ENCODE data around the gene GRM1. TPM values are rescaled to one million over a fixed set of nuclear protein-coding genes. Genes with fewer than 3 reads are reported as not detected.

The GRM1 gene
- total RNA-seq, 2 experiments from 2014 or later, result not detected

DNA sequence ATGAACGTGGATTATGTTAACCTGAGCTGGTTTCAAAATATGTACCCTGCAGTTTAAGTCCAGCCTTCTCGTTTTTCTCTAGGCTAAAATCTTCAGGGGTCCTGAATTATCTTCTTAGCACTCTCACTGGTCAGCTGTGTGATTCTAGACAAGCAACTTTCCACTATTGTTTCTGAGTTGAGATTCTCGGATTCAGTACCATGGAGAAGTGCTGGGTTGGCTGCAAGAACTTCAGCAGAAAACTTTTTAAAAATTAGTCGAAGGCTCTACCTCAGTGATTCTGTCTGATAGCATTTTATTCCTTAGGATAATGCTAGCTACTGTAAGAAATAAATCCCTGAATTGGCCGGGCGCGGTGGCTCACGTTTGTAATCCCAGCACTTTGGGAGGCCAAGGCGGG lies 173.7 kb downstream of the GRM1 start:
- Histone ChIP-seq H3K27me3 (ENCODE audit: control insufficient read depth in 1 of 2, insufficient read depth in 2 of 2, low read length in 2 of 2) (no peaks in the 10 kb centered on the region), H3K4me3 (ENCODE audit: low read length) (no peak overlapping the region), H3K36me3 (ENCODE audit: insufficient read depth, low read length) (no peaks in the 10 kb centered on the region), H3K27ac (ENCODE audit: low read depth in 1 of 2, low read length in 2 of 2) (no peak overlapping the region), H3K4me1 (ENCODE audit: insufficient read depth, low read length) (no peaks in the 10 kb centered on the region), H3K9me3 (ENCODE audit: control insufficient read depth in 1 of 2, insufficient read depth in 1 of 2, low read length in 2 of 2) (no peaks in the 10 kb centered on the region)
- POLR2A ChIA-PET, result no interaction called here
- TF ChIP-seq, protein P1, sequence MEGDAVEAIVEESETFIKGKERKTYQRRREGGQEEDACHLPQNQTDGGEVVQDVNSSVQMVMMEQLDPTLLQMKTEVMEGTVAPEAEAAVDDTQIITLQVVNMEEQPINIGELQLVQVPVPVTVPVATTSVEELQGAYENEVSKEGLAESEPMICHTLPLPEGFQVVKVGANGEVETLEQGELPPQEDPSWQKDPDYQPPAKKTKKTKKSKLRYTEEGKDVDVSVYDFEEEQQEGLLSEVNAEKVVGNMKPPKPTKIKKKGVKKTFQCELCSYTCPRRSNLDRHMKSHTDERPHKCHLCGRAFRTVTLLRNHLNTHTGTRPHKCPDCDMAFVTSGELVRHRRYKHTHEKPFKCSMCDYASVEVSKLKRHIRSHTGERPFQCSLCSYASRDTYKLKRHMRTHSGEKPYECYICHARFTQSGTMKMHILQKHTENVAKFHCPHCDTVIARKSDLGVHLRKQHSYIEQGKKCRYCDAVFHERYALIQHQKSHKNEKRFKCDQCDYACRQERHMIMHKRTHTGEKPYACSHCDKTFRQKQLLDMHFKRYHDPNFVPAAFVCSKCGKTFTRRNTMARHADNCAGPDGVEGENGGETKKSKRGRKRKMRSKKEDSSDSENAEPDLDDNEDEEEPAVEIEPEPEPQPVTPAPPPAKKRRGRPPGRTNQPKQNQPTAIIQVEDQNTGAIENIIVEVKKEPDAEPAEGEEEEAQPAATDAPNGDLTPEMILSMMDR (IDR thresholded peaks at IDR 0.05), result no peak
- Mint-ChIP-seq H3K27me3 (no peaks in the 10 kb centered on the region), H3K27ac (no peak overlapping the region), H3K4me3 (no peak overlapping the region), H3K4me1 (ENCODE audit: low read depth) (no peaks in the 10 kb centered on the region), H3K36me3 (ENCODE audit: low read depth) (no peaks in the 10 kb centered on the region), H3K9me3 (peaks cover 2% of the 10 kb centered on the region)
- CTCF ChIA-PET, result no interaction called here
- intact Hi-C loops (cut with DNase I, micrococcal nuclease), result no loop called here
- DNase-seq (no peak), ATAC-seq (ENCODE audit: poor library complexity) (no peak)

DNA sequence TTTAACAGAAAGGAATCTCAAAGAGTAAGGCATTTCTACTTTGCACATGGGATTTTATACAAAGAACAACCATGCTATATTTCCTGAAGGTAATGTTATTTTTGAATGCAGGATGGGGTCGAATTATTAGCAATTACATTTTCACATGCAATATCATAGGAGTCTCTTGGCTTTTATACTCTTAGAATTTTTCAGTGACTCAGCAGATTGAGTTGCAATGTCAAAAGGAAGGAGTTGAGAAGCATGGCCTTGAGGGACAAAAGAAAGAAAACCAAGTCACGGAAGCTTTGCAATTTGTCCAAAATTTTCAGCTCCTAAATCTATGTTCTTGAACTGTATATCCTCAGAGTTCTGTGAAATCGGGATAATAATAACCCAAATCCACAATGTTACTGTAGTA lies 181.1 kb downstream of the GRM1 start:
- no peak overlapping the region for H3K4me3 Mint-ChIP-seq
- Histone ChIP-seq H3K9me3 (ENCODE audit: control insufficient read depth in 1 of 2, insufficient read depth in 1 of 2, low read length in 2 of 2) (no peaks in the 10 kb centered on the region), H3K36me3 (ENCODE audit: insufficient read depth, low read length) (no peaks in the 10 kb centered on the region), H3K27me3 (ENCODE audit: control insufficient read depth in 1 of 2, insufficient read depth in 2 of 2, low read length in 2 of 2) (no peaks in the 10 kb centered on the region), H3K4me1 (ENCODE audit: insufficient read depth, low read length) (no peaks in the 10 kb centered on the region), H3K27ac (ENCODE audit: low read depth in 1 of 2, low read length in 2 of 2) (no peak overlapping the region), H3K4me3 (ENCODE audit: low read length) (no peak overlapping the region)
- H3K4me1 Mint-ChIP-seq (ENCODE audit: low read depth), result no peaks in the 10 kb centered on the region
- DNase-seq (no peak), ATAC-seq (ENCODE audit: poor library complexity) (no peak)
- H3K9me3 Mint-ChIP-seq, result peaks cover 2% of the 10 kb centered on the region
- intact Hi-C loops (cut with DNase I, micrococcal nuclease), result no loop called here
- H3K36me3 Mint-ChIP-seq (ENCODE audit: low read depth), result no peaks in the 10 kb centered on the region
- ChIA-PET POLR2A (no interaction called here), CTCF (no interaction called here)
- TF ChIP-seq, protein P1 (IDR thresholded peaks at IDR 0.05), result no peak
- H3K27me3 Mint-ChIP-seq, result no peaks in the 10 kb centered on the region
- H3K27ac Mint-ChIP-seq, result no peak overlapping the region

DNA sequence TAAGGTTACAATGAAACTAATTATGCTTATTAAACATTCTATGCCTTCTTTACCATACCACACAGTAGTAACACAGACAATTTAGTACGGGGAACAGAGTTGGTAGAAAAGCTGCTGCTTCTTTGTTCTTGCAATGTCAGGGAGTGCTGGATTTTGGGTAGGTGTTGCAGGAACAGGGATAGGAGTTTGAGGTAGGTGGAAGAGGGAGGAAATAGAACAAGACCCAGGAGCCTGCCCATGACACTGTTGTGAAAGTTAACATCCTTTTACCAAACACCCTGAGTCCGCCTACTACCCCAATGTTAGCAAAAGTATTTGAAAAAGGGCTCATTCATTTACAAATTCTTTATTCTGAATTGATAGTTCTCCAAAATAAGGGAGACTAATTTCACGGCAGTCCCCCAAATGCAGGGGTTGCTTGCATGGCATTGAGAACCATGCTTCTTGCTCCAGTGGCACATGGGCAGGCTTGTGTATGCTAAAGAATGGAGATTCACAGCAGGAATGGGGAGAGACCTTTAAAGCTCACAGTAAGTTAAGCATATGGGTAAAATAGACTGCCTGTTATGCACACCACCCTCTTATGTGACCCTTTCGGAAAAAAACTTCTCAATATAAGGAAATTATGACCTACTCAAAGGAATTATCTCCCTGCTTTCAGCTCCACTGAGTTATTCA lies 181.7 kb downstream of the GRM1 start:
- peaks cover 2% of the 10 kb centered on the region for H3K9me3 Mint-ChIP-seq

More for the DNA sequence above, 181.7 kb downstream of the GRM1 start:
- Mint-ChIP-seq H3K27me3 (no peaks in the 10 kb centered on the region), H3K27ac (no peak overlapping the region), H3K4me1 (ENCODE audit: low read depth) (no peaks in the 10 kb centered on the region), H3K4me3 (no peak overlapping the region), H3K36me3 (ENCODE audit: low read depth) (no peaks in the 10 kb centered on the region)
- H3K27ac ChIP-seq (ENCODE audit: low read depth in 1 of 2, low read length in 2 of 2), result no peak overlapping the region
- H3K36me3 ChIP-seq (ENCODE audit: insufficient read depth, low read length), result no peaks in the 10 kb centered on the region
- ATAC-seq (ENCODE audit: poor library complexity), result no peak
- no peak for DNase-seq
- intact Hi-C loops (cut with DNase I, micrococcal nuclease), result no loop called here
- TF ChIP-seq, protein P1 (IDR thresholded peaks at IDR 0.05), result no peak
- no peaks in the 10 kb centered on the region for H3K9me3 ChIP-seq (ENCODE audit: control insufficient read depth in 1 of 2, insufficient read depth in 1 of 2, low read length in 2 of 2)
- ChIA-PET POLR2A (no interaction called here), CTCF (no interaction called here)
- no peaks in the 10 kb centered on the region for H3K27me3 ChIP-seq (ENCODE audit: control insufficient read depth in 1 of 2, insufficient read depth in 2 of 2, low read length in 2 of 2)
- no peaks in the 10 kb centered on the region for H3K4me1 ChIP-seq (ENCODE audit: insufficient read depth, low read length)
- H3K4me3 ChIP-seq (ENCODE audit: low read length), result no peak overlapping the region

All from CD4-positive, alpha-beta T cell (primary cell).